Transverse colon (tissue), 4 donors: ENCODE measurements around the gene POLDIP3.

ENCODE experiments used
- CTCF ChIP-seq, 5 experiments: fragments of 200-600 bp in 3 of 5; fragments of 450-650 bp in 2 of 5; sonication (generic) in 3 of 5; IDR thresholded peaks; 1 replicate in 2 of 5; 2 replicates in 3 of 5; pipeline ENCODE4 v1.5.1; 2016 to 2017; ENCODE audit warnings: antibody characterized with exemption in 5 of 5, inconsistent platforms in 3 of 5, mild to moderate bottlenecking in 2 of 5, moderate library complexity in 1 of 5
- POLR2AphosphoS5 ChIP-seq, 3 donors: sonication (generic); formaldehyde crosslinking; IDR thresholded peaks; one replicate each; pipeline ENCODE4 v1.6.1; 2016; ENCODE audit warnings: antibody characterized with exemption in 3 of 3

DNA sequence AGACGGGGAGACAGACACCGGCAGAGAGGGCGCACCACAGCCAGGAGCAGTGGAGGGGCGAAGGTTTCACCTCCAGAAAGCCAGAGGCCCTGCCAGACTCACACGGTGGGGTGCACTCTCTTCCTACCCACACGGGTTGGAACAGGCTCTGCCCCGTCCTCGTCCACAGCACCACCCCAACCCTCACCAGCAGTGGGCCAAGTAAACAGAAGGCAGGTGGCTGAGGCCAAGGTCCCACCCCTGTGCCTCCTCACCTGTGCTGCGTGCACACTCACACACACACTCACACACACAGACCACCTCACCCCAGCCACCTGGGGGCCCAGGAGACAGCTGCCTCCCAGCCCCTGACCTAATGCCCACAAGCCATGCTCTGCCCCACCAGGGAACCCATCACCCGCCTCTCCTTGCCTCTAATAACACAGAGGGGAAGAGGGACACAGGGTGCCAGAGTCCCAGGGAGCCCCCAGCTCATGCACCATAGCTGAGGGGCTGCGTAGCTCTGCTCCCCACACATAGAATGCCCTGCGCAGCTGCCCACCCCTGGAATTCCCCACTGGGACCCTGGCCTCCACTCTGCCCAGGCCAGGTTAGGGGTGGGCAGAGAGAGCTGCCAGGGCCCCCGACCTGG lies 31.4 kb upstream of the POLDIP3 start:
- TF ChIP-seq CTCF (IDR thresholded peaks at IDR 0.05) (no peak), POLR2AphosphoS5 (IDR thresholded peaks at IDR 0.05) (peak in 1 of 3 donors; percentile 24)
